Mesenchymal stem cell (in vitro differentiated cells and primary cell): ENCODE measurements around the gene UAP1L1.

ENCODE experiments used
- DNase-seq: peaks from one replicate; pipeline ENCODE4 v3.0.0-alpha.2; 2013
- H2AFZ ChIP-seq: one replicate; pipeline ENCODE4 v1.6.1; 2013; ENCODE audit warnings: low read depth, mild to moderate bottlenecking, control low read depth, inconsistent platforms, low read length, moderate library complexity
- H2AK5ac ChIP-seq: 2 replicates; pipeline ENCODE4 v1.6.1; 2013; ENCODE audit warnings: low read length, moderate library complexity, mild to moderate bottlenecking, inconsistent platforms; ENCODE audit not compliant: severe bottlenecking
- H2BK120ac ChIP-seq: one replicate; pipeline ENCODE4 v1.6.1; 2013; ENCODE audit warnings: low read depth, mild to moderate bottlenecking, inconsistent platforms, low read length, moderate library complexity
- H2BK12ac ChIP-seq, 2 experiments: one replicate each; pipeline ENCODE4 v1.6.1; 2013; ENCODE audit warnings: inconsistent platforms in 2 of 2, low read length in 2 of 2, mild to moderate bottlenecking in 2 of 2, moderate library complexity in 2 of 2, control low read depth in 1 of 2
- H2BK15ac ChIP-seq: one replicate; pipeline ENCODE4 v1.6.1; 2013; ENCODE audit warnings: mild to moderate bottlenecking, low read depth, inconsistent platforms; ENCODE audit not compliant: poor library complexity, severe bottlenecking
- H2BK5ac ChIP-seq: 2 replicates; pipeline ENCODE4 v1.6.1; 2013; ENCODE audit warnings: low read depth, mild to moderate bottlenecking, low read length, control low read depth, inconsistent platforms; ENCODE audit not compliant: poor library complexity, severe bottlenecking
- H3K14ac ChIP-seq, 2 experiments: one replicate each; pipeline ENCODE4 v1.6.1; 2013; ENCODE audit warnings: inconsistent platforms in 2 of 2, low read length in 2 of 2, control low read depth in 1 of 2, mild to moderate bottlenecking in 1 of 2, moderate library complexity in 1 of 2
- H3K18ac ChIP-seq, 2 experiments: one replicate each; pipeline ENCODE4 v1.6.1; 2013; ENCODE audit warnings: inconsistent platforms in 2 of 2, low read length in 2 of 2, control low read depth in 1 of 2, low read depth in 1 of 2, mild to moderate bottlenecking in 1 of 2
- H3K23ac ChIP-seq, 2 experiments: one replicate each; pipeline ENCODE4 v1.6.1; 2013; ENCODE audit warnings: inconsistent platforms in 2 of 2, low read length in 2 of 2, mild to moderate bottlenecking in 2 of 2, moderate library complexity in 2 of 2, control low read depth in 1 of 2
- H3K27ac ChIP-seq: 2 replicates; pipeline ENCODE4 v1.5.1; 2013; ENCODE audit warnings: mild to moderate bottlenecking, moderate library complexity, low read length, control low read depth, inconsistent platforms; ENCODE audit not compliant: poor library complexity, severe bottlenecking
- H3K27me3 ChIP-seq, 2 experiments: 2 replicates each; pipeline versions ENCODE4 v1.6.1 to v1.7.0; 2013; ENCODE audit warnings: low read length in 2 of 2, mild to moderate bottlenecking in 2 of 2, moderate library complexity in 2 of 2, control low read depth in 1 of 2, inconsistent platforms in 1 of 2; ENCODE audit not compliant: control insufficient read depth in 1 of 2, insufficient read depth in 1 of 2
- H3K36me3 ChIP-seq, 2 experiments: 2 replicates each; pipeline versions ENCODE4 v1.6.1 to v1.7.0; 2013; ENCODE audit warnings: low read length in 2 of 2, control low read depth in 1 of 2, inconsistent platforms in 1 of 2, low read depth in 1 of 2, mild to moderate bottlenecking in 1 of 2; ENCODE audit not compliant: insufficient read depth in 2 of 2, control insufficient read depth in 1 of 2
- H3K4ac ChIP-seq, 2 experiments: one replicate each; pipeline ENCODE4 v1.6.1; 2013; ENCODE audit warnings: inconsistent platforms in 2 of 2, low read length in 2 of 2, mild to moderate bottlenecking in 2 of 2, moderate library complexity in 2 of 2, control low read depth in 1 of 2, low read depth in 1 of 2
- H3K4me1 ChIP-seq: 2 replicates; pipeline ENCODE4 v1.6.1; 2013; ENCODE audit warnings: low read depth, low read length, control low read depth; ENCODE audit not compliant: control insufficient read depth, insufficient read depth
- H3K4me2 ChIP-seq: 2 replicates; pipeline ENCODE4 v1.6.1; 2013; ENCODE audit warnings: low read length, mild to moderate bottlenecking, inconsistent platforms; ENCODE audit not compliant: poor library complexity, severe bottlenecking
- H3K4me3 ChIP-seq, 2 experiments: 2 replicates each; pipeline versions ENCODE4 v1.5.1 to v1.7.0; 2013; ENCODE audit warnings: low read length in 2 of 2, mild to moderate bottlenecking in 2 of 2, control low read depth in 1 of 2, low read depth in 1 of 2; ENCODE audit not compliant: insufficient read depth in 1 of 2
- H3K79me1 ChIP-seq: replicated peaks from 2 replicates; pipeline ENCODE4 v1.6.1; 2013; ENCODE audit warnings: mild to moderate bottlenecking, control low read depth, low read length, inconsistent platforms; ENCODE audit not compliant: poor library complexity, severe bottlenecking
- H3K9ac ChIP-seq: 2 replicates; pipeline ENCODE4 v1.7.0; 2013; ENCODE audit warnings: mild to moderate bottlenecking, low read length, moderate library complexity
- H3K9me3 ChIP-seq: 2 replicates; pipeline ENCODE4 v1.7.0; 2013; ENCODE audit warnings: mild to moderate bottlenecking, low read length; ENCODE audit not compliant: control insufficient read depth
- H4K8ac ChIP-seq: one replicate; pipeline ENCODE4 v1.6.1; 2013; ENCODE audit warnings: inconsistent platforms, mild to moderate bottlenecking, low read length, moderate library complexity
- H4K91ac ChIP-seq: one replicate; pipeline ENCODE4 v1.6.1; 2013; ENCODE audit warnings: mild to moderate bottlenecking, low read length, inconsistent platforms
- WGBS: methylation state at CpG from one replicate; pipeline ENCODE4 v1.1.7; 2013; ENCODE audit warnings: mixed read lengths; 5-methylcytosine and 5-hydroxymethylcytosine counted together

UAP1L1 gene

DNA sequence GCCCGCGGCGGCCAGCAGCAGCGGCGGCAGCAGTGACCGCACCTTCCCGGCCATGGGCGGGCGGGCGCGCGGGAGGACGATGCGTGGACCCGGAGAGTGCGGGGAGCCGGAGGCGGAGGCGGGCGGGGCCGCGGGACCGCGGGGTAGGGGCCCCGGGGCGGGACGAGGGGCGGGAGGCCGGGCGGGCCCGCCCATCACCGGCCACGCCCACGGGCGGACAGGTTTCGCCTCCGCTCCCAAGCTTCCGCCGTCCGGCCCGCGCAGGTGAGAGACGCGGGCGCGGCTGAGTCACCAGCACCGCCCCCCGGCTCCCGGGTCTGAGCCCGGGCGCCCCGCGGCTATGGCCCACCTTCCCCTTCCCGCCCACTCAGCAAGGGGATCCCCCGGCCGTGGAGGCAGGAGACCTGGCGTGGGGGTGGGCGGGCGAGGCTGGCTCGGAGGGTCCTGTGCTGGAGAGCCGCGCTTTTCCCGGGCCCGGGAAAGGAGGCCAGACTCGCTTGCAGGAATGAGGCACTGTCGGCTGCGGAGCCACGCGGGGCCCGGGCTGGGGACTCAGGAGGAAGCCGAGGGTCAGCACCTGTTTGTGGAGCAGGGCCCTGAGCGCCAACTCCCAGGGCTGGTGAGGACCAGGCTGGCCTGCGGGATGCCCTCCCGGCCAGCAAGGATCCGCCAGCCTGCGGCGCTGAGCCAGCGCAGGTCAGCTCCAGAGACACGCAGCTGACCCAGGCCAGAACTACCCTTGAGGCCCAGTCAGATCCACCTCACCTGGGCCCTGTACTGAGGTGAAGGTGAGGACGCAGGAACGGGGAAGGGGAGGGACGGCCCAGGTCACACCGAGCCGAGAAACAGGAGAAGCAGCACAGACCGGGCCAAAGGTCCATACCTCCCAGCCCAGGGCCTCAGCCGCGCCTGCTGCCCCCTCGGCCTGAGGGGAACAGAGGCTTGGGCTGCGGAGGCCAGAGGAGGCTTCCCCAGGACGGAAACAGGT lies 23.1 kb upstream of the UAP1L1 start, which contains the start of gene ENTPD2:
TSS of gene ENTPD2 (minus strand) at position 118 of the 988 bp plus-strand sequence. CDS start at position 54, 64 bp downstream.
- Histone ChIP-seq H3K27ac (no peak within 1 kb of the TSS), H3K4me2 (peak within 1 kb of the TSS; percentile 57), H3K9me3 (no peaks in the 10 kb centered on the region), H3K18ac (no peak within 1 kb of the TSS), H4K91ac (no peak within 1 kb of the TSS), H2BK12ac (peak within 1 kb of the TSS in 1 of 2 experiments; percentile 4), H3K4me1 (peaks cover 16% of the 10 kb centered on the region), H3K36me3 (no peaks in the 10 kb centered on the region), H3K23ac (peak within 1 kb of the TSS in 1 of 2 experiments; percentile 53), H3K27me3 (peaks cover 64 to 84% of the 10 kb centered on the region in 2 experiments), H2BK15ac (no peak within 1 kb of the TSS), H3K79me1 (no peaks in the 10 kb centered on the region), H4K8ac (no peak within 1 kb of the TSS), H2AFZ (no peak within 1 kb of the TSS), H2AK5ac (no peak within 1 kb of the TSS), H2BK120ac (no peak within 1 kb of the TSS), H3K9ac (no peak within 1 kb of the TSS), H3K4ac (no peak within 1 kb of the TSS), H3K14ac (no peak within 1 kb of the TSS), H2BK5ac (no peak within 1 kb of the TSS), H3K4me3 (no peak within 1 kb of the TSS)
- WGBS, result 20% methylated on average over 46 of the region's 90 CpGs
- DNase-seq, result no peak

DNA sequence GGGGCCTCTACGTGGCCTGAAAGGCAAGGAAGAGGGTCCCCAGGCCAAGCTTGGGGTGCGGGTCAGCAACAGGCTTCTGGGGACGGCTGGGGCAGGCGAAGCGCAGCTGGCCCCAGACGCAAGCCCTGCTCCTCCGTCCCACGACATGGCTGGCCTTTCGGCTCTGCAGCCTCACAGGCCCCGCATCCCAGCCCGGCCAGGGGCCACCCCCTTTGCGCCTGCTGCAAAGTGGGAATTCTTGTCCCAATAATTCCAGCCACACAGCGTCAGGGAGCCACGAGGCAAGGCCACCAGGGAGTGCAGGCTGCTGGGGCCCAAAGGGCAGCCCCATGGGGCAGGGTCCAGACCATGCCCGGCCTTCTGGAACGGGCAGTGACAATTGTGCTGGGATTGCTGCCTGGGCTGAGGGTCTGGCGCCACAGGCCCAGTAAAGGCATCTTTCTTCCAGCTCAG lies 22.4 kb upstream of the UAP1L1 start:
- DNase-seq, result no peak
- Histone ChIP-seq H3K9me3 (no peaks in the 10 kb centered on the region), H3K27me3 (peaks cover 57 to 76% of the 10 kb centered on the region in 2 experiments), H3K18ac (no peak overlapping the region), H3K4me2 (no peak overlapping the region), H3K14ac (no peak overlapping the region), H3K4ac (no peak overlapping the region), H3K4me3 (no peak overlapping the region), H3K27ac (no peak overlapping the region), H3K4me1 (peaks cover 16% of the 10 kb centered on the region), H4K91ac (no peak overlapping the region), H2BK12ac (no peak overlapping the region), H3K36me3 (no peaks in the 10 kb centered on the region), H2BK120ac (no peak overlapping the region), H2BK15ac (no peak overlapping the region), H3K79me1 (no peaks in the 10 kb centered on the region), H2AFZ (no peak overlapping the region), H3K9ac (no peak overlapping the region), H2AK5ac (no peak overlapping the region), H3K23ac (no peak overlapping the region), H2BK5ac (no peak overlapping the region), H4K8ac (no peak overlapping the region)
- WGBS, result 83% methylated on average over 17 of the region's 17 CpGs

DNA sequence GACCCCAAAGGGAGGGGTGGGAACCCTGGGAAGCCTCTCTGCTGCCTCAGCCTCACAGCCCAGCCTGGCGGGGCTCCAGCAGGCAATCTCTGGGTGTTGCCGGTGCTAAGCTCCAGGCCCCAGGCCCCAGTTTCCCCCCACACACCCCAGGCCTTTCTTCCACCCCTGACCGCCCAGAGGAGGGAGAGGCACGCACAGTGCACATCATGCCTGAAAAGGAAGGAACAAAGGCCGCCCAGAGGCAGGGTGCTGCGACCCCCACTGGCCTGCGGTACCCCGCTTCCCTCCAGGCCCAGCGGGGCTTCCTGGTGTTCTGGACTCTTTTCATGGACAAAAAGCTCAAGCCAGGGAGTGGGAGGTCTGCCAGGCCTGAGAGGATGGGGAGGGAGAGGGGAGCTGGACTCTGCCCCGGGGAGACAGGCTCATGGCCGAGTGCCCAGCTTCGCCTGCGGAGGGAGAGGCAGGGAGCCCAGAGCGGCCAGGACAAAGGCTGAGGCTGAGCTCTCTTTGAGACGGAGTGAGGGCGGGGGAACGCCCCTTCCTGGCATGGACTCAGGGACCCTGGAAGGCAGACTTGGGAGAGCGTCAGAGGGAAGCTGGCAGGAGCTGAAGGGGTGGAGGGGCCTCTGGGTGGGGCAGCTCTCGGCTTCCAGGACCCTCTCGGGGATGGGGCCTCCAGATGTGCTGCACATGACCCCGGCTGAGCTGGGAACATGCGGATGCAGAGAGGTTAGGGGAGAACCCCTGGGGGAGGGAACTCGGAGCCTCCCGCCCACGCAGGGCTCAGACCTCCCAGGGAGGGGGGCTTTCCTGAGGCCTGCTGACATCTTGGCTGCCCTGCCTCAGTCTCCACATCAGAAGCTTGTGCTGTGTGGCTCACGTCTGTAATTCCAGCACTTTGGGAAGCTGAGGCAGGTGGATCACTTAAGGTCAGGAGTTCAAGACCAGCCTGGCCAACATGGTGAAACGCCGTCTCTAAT lies 21.6 kb upstream of the UAP1L1 start:
- no peak overlapping the region for H2BK120ac ChIP-seq
- H3K4me3 ChIP-seq, result no peak overlapping the region
- no peak overlapping the region for H3K9ac ChIP-seq
- H3K14ac ChIP-seq, result no peak overlapping the region
- H3K79me1 ChIP-seq, result no peaks in the 10 kb centered on the region
- no peak overlapping the region for H2BK15ac ChIP-seq
- no peak overlapping the region for H4K91ac ChIP-seq
- no peaks in the 10 kb centered on the region for H3K9me3 ChIP-seq
- H3K27me3 ChIP-seq, result peaks cover 50 to 69% of the 10 kb centered on the region in 2 experiments
- H3K18ac ChIP-seq, result no peak overlapping the region
- DNase-seq, result no peak
- peaks cover 16% of the 10 kb centered on the region for H3K4me1 ChIP-seq
- no peaks in the 10 kb centered on the region for H3K36me3 ChIP-seq
- H2AFZ ChIP-seq, result no peak overlapping the region
- no peak overlapping the region for H4K8ac ChIP-seq
- H3K23ac ChIP-seq, result no peak overlapping the region
- H3K27ac ChIP-seq, result no peak overlapping the region
- H3K4ac ChIP-seq, result no peak overlapping the region
- H3K4me2 ChIP-seq, result no peak overlapping the region
- H2BK12ac ChIP-seq, result no peak overlapping the region
- no peak overlapping the region for H2BK5ac ChIP-seq
- H2AK5ac ChIP-seq, result no peak overlapping the region
- WGBS, result 75% methylated on average over 28 of the region's 28 CpGs
